GM19043 (cell line): Measurements from ENCODE around the gene SH3BP4.
"Not testable (repeated sequence)": the region's sequence is repeated elsewhere in the genome, so short reads cannot be mapped to it uniquely, and the experiment has no call there.

Experiments used
- ATAC-seq: cut with Tn5 transposase; IDR thresholded peaks from one replicate; pipeline ENCODE4 v1.9.1; 2021; ENCODE audit warnings: low read depth; ENCODE audit not compliant: unreplicated experiment

Gene SH3BP4

GRCh38 chr2:235051436-235052260 lies 99.8 kb downstream of the SH3BP4 start:
- ATAC-seq: no peak

- ATAC-seq: no peak
Observed at GRCh38 chr2:235052514-235053354, 100.9 kb downstream of the SH3BP4 start.

- no peak for ATAC-seq
Observed at GRCh38 chr2:235053651-235054050, 101.8 kb downstream of the SH3BP4 start.

- no peak for ATAC-seq
Observed at GRCh38 chr2:235054475-235054874, 102.7 kb downstream of the SH3BP4 start.

GRCh38 chr2:235054919-235055318 lies 103.1 kb downstream of the SH3BP4 start:
- ATAC-seq: no peak

GRCh38 chr2:235055891-235056516 lies 104.2 kb downstream of the SH3BP4 start:
- ATAC-seq: no peak

- no peak for ATAC-seq
Observed at GRCh38 chr2:235056768-235057167, 105.0 kb downstream of the SH3BP4 start.

GRCh38 chr2:235057616-235058015 lies 105.8 kb downstream of the SH3BP4 start:
- ATAC-seq: not testable (repeated sequence)

- no peak for ATAC-seq
Observed at GRCh38 chr2:235059161-235059560, 107.3 kb downstream of the SH3BP4 start.

GRCh38 chr2:235061656-235062055 lies 109.8 kb downstream of the SH3BP4 start:
- ATAC-seq: no peak

- no peak for ATAC-seq
Observed at GRCh38 chr2:235063471-235063961, 111.7 kb downstream of the SH3BP4 start.

- no peak for ATAC-seq
Observed at GRCh38 chr2:235064976-235065375, 113.2 kb downstream of the SH3BP4 start.

- no peak for ATAC-seq
Observed at GRCh38 chr2:235066490-235066889, 114.7 kb downstream of the SH3BP4 start.

- ATAC-seq: no peak
Observed at GRCh38 chr2:235066895-235067294, 115.1 kb downstream of the SH3BP4 start.

GRCh38 chr2:235068701-235069100 lies 116.9 kb downstream of the SH3BP4 start:
- no peak for ATAC-seq

GRCh38 chr2:235070063-235070706 lies 118.4 kb downstream of the SH3BP4 start:
- no peak for ATAC-seq

- ATAC-seq: no peak
Observed at GRCh38 chr2:235073868-235074413, 122.1 kb downstream of the SH3BP4 start.

- ATAC-seq: no peak
Observed at GRCh38 chr2:235077046-235077445, 125.2 kb downstream of the SH3BP4 start.

GRCh38 chr2:235078182-235078581 lies 126.4 kb downstream of the SH3BP4 start:
- no peak for ATAC-seq

GRCh38 chr2:235078914-235079472 lies 127.2 kb downstream of the SH3BP4 start:
- no peak for ATAC-seq
